IPS DF 4.7 (cell line): ENCODE measurements around the gene SFN.
"Not testable (repeated sequence)": the region's sequence is repeated elsewhere in the genome, so short reads cannot be mapped to it uniquely, and the experiment has no call there.

Experiments
- DNase-seq: peaks from one replicate; pipeline ENCODE4 v3.0.0-alpha.2; 2013; ENCODE audit warnings: low spot score; ENCODE audit errors: extremely low read depth

Gene SFN

GRCh38 chr1:26862781-26863684 lies at the start of gene SFN:
Gene SFN (plus strand): TSS chr1:26863149. CDS start chr1:26863213, 64 bp downstream.
- DNase-seq = peak; percentile 72

GRCh38 chr1:26814377-26814776 lies 48.6 kb upstream of the SFN start:
- no peak for DNase-seq

- no peak for DNase-seq
Observed at GRCh38 chr1:26814893-26815292, 48.1 kb upstream of the SFN start.

- no peak for DNase-seq
Observed at GRCh38 chr1:26820784-26821269, 42.1 kb upstream of the SFN start.

- no peak for DNase-seq
Observed at GRCh38 chr1:26822737-26823395, 40.1 kb upstream of the SFN start.

GRCh38 chr1:26824731-26825130 lies 38.2 kb upstream of the SFN start:
- no peak for DNase-seq

GRCh38 chr1:26826261-26827105 lies 36.5 kb upstream of the SFN start, which contains the start of gene ZDHHC18:
Gene ZDHHC18 (plus strand): TSS chr1:26826688. CDS start chr1:26826805, 117 bp downstream.
- peak; percentile 16 for DNase-seq

GRCh38 chr1:26827106-26827604 lies 35.8 kb upstream of the SFN start:
- DNase-seq = no peak

- no peak for DNase-seq
Observed at GRCh38 chr1:26827663-26828062, 35.3 kb upstream of the SFN start.

GRCh38 chr1:26828411-26828991 lies 34.4 kb upstream of the SFN start:
- no peak for DNase-seq

- no peak for DNase-seq
Observed at GRCh38 chr1:26829184-26829911, 33.6 kb upstream of the SFN start.

GRCh38 chr1:26831059-26831458 lies 31.9 kb upstream of the SFN start:
- no peak for DNase-seq

- no peak for DNase-seq
Observed at GRCh38 chr1:26831546-26832248, 31.3 kb upstream of the SFN start.

GRCh38 chr1:26832249-26832960 lies 30.5 kb upstream of the SFN start:
- DNase-seq = no peak

GRCh38 chr1:26833432-26834405 lies 29.2 kb upstream of the SFN start:
- DNase-seq = no peak

- not testable (repeated sequence) for DNase-seq
Observed at GRCh38 chr1:26837665-26838064, 25.3 kb upstream of the SFN start.

- DNase-seq = no peak
Observed at GRCh38 chr1:26838474-26839338, 24.2 kb upstream of the SFN start.
